Mononuclear cell (primary cell): ENCODE measurements around the gene GZMA. TPM values are rescaled to one million over a fixed set of nuclear protein-coding genes. Genes with fewer than 3 reads are reported as not detected.

Experiments
- H3K27me3 ChIP-seq: 2 replicates; pipeline ENCODE4 v1.6.0; 2011; ENCODE audit warnings: low read length, control low read depth; ENCODE audit not compliant: insufficient read depth
- H3K4me1 ChIP-seq: 2 replicates; pipeline ENCODE4 v1.5.1; 2011; ENCODE audit warnings: mild to moderate bottlenecking, low read length, control low read depth; ENCODE audit not compliant: insufficient read depth
- H3K4me3 ChIP-seq: 2 replicates; pipeline ENCODE4 v1.5.1; 2011; ENCODE audit warnings: mild to moderate bottlenecking, low read length, moderate library complexity
- H3K9me3 ChIP-seq: 2 replicates; pipeline ENCODE4 v1.5.1; 2011; ENCODE audit warnings: low read depth, mild to moderate bottlenecking, control low read depth, low read length
- total RNA-seq: library from RNA; depleted of rRNA; stranded (reverse); fragments of >200 nt; gene quantifications from one replicate; pipeline ENCODE4 v1.2.3, GENCODE V29; 2012

GZMA gene
- total RNA-seq, 1 donor = 34.8 TPM

- H3K4me1 ChIP-seq = no peaks in the 10 kb centered on the region
- H3K9me3 ChIP-seq = no peaks in the 10 kb centered on the region
- no peak overlapping the region for H3K4me3 ChIP-seq
- H3K27me3 ChIP-seq = no peaks in the 10 kb centered on the region
Measured at GRCh38 chr5:55143624-55144023, 41.2 kb downstream of the GZMA start.

GRCh38 chr5:55146080-55146479, 43.6 kb downstream of the GZMA start:
- no peaks in the 10 kb centered on the region for H3K27me3 ChIP-seq
- H3K4me3 ChIP-seq = no peak overlapping the region
- H3K9me3 ChIP-seq = no peaks in the 10 kb centered on the region
- no peaks in the 10 kb centered on the region for H3K4me1 ChIP-seq

- no peak overlapping the region for H3K4me3 ChIP-seq
Measured at GRCh38 chr5:55146543-55147151, 44.2 kb downstream of the GZMA start.

GRCh38 chr5:55149308-55149795, 46.9 kb downstream of the GZMA start:
- Histone ChIP-seq H3K4me1 (no peaks in the 10 kb centered on the region), H3K4me3 (no peak overlapping the region), H3K9me3 (no peaks in the 10 kb centered on the region), H3K27me3 (no peaks in the 10 kb centered on the region)

More at GRCh38 chr5:55146543-55147151, 44.2 kb downstream of the GZMA start:
- H3K27me3 ChIP-seq = no peaks in the 10 kb centered on the region
- H3K9me3 ChIP-seq = no peaks in the 10 kb centered on the region
- H3K4me1 ChIP-seq = no peaks in the 10 kb centered on the region

GRCh38 chr5:55151923-55152842, 49.7 kb downstream of the GZMA start:
- H3K9me3 ChIP-seq = no peaks in the 10 kb centered on the region
- no peaks in the 10 kb centered on the region for H3K27me3 ChIP-seq
- no peaks in the 10 kb centered on the region for H3K4me1 ChIP-seq

GRCh38 chr5:55154873-55155272, 52.4 kb downstream of the GZMA start:
- Histone ChIP-seq H3K4me3 (no peak overlapping the region), H3K27me3 (peaks cover 4% of the 10 kb centered on the region), H3K4me1 (no peaks in the 10 kb centered on the region), H3K9me3 (no peaks in the 10 kb centered on the region)

More at GRCh38 chr5:55151923-55152842, 49.7 kb downstream of the GZMA start:
- H3K4me3 ChIP-seq = no peak overlapping the region

Other genes with a start within 250 kb of the GZMA start
- gene ESM1, start 117.1 kb upstream of the GZMA start, total RNA-seq = not detected
- gene GZMK, start 78.4 kb upstream of the GZMA start, total RNA-seq = 19.0 TPM
- 0.10 TPM for gene GPX8, start 57.5 kb downstream of the GZMA start, total RNA-seq
- not detected for gene CDC20B, start 70.5 kb downstream of the GZMA start, total RNA-seq
- gene MCIDAS, start 124.7 kb downstream of the GZMA start, total RNA-seq = not detected
- gene CCNO, start 131.0 kb downstream of the GZMA start, total RNA-seq = not detected
- 23.6 TPM for gene DHX29, start 205.0 kb downstream of the GZMA start, total RNA-seq
- 142 TPM for gene MTREX, start 205.3 kb downstream of the GZMA start, total RNA-seq